GM12872 (cell line): ENCODE measurements around the gene ZNF324.

Experiments used
- CTCF ChIP-seq: IDR thresholded peaks from 3 replicates; pipeline ENCODE4 v1.5.1; 2011; ENCODE audit warnings: low read depth, mild to moderate bottlenecking, low read length, moderate library complexity; ENCODE audit not compliant: insufficient read depth

Gene ZNF324

DNA sequence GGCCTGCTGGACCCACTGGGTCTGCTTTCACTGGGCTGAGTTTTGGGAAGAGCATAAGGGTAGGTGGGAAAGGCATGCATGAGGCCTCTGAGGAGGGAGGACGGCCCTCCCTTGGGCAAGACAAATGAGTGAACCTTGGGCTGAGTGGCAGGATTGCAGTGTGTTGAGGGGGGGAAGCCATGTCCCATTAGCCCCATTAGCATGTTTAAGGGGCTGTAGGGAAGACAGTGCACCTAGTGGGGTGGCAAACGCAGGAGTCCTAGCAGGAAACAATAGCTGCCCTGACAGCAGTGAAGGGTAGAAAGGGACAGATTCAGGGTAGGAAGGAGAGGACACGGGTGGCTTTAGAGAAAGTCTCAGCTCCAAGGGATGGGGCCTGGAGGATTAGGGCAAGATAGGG lies 55.8 kb downstream of the ZNF324 start:
- no peak for TF ChIP-seq CTCF
